SK-MEL-5 (cell line): ENCODE results near the gene CCDC88C. TPM values are rescaled to one million over a fixed set of nuclear protein-coding genes. Genes with fewer than 3 reads are reported as not detected.
A peak's percentile ranks its signal among the peaks of the same experiment; 100 is the strongest.

ENCODE experiments used
- DNase-seq: peaks from one replicate; pipeline ENCODE4 v3.0.0-alpha.2; 2016; ENCODE audit warnings: low read depth, low spot score
- in situ Hi-C: cut with HindIII; loops from 2 replicates; pipeline ENCODE4 v1.10.0; 2016; ENCODE audit warnings: low sequenced_read_pairs, high pct_unique_total_duplicates, low pct_unique_long_range_greater_than_20kb
- total RNA-seq: library from RNA; depleted of rRNA; stranded (reverse); fragments of >200 nt; shearing (Covaris generic); gene quantifications from 2 replicates; pipeline ENCODE4 v1.2.3, GENCODE V29; 2014

CCDC88C gene
- total RNA-seq, 1 experiment from 2014 or later, result 6.4 TPM

DNA sequence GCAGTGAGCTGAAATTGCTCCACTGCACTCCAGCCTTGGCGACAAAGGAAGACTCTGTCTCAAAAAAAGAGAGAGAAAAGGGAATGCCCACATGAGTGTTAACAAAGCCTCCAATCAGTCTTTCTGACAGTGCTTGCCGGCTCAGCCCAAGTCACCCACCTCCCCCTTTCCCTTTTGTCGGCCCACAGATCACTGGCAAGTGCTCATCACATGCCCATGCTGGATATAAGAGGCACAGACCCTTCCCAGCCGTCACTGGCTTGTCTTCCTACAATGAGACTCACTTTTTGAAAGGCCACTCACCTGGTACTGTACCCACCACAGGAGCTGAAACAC lies 70.8 kb downstream of the CCDC88C start:
- in situ Hi-C loops, result no loop called here
- DNase-seq, result peak; percentile 38

DNA sequence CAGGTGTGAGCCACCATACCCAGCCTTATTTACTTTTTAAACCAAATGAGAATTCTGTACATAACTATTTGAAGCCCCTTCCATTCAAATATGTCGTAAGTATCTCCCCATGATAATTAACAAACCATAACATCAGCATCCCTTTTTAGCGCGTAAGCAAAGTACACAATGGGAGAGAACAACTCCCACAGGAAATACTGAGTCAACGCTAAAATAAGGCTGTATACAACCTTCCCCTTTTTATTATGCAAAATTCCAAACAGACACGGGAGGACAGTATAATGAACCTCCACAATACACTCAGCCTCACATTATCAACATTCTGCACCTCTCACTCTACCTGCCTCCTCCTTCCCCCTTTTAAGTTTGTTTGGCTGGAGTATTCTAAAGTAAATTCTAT lies 73.5 kb downstream of the CCDC88C start:
- in situ Hi-C loops, result no loop called here

DNA sequence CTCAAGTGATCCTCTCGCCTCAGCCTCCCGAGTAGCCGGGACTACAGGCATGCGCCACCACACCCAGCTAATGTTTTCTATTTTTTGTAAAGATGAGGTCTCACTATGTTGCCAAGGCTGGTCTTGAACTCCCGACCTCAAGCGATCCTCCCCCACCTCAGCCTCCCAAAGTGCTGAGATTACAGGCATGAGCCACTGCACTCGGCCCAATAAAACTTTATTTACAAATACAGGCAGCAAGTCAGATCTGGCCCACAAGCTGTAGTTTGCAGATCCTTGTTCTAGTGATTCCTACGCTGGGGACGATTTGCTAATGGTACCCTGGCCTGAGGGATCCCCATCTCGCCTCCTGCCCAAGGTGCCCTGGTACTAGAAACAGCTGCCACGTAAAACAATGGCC lies 74.6 kb downstream of the CCDC88C start:
- DNase-seq, result no peak
- in situ Hi-C loops, result no loop called here

More for the DNA sequence above, 73.5 kb downstream of the CCDC88C start:
- no peak for DNase-seq

DNA sequence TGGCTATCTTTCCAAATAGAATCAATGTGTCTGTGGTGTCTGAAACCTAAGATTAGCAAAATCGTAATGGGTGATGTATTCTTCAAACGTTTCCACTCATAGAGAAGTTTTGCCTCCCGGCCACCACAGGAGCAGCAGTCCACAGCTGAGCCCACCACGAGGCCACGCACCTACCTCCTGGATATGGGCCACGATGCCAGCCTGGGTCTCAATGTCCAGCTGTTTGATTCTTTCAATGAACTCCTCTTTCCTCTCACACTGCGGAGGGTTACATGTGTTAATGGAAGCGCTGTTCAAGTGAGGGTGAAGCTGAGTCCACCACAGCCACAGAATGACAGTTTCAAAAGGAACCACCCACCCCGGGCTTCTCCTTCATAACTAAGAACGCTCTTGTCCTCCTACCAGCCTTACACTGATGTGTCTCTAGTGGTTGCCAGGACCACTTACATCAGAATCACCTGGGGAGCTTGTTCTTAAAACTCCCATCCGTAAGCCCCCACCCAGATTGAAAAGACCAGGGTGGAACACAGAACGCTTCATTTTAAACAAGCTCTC lies 75.3 kb downstream of the CCDC88C start:
- no peak for DNase-seq
- in situ Hi-C loops, result no loop called here

DNA sequence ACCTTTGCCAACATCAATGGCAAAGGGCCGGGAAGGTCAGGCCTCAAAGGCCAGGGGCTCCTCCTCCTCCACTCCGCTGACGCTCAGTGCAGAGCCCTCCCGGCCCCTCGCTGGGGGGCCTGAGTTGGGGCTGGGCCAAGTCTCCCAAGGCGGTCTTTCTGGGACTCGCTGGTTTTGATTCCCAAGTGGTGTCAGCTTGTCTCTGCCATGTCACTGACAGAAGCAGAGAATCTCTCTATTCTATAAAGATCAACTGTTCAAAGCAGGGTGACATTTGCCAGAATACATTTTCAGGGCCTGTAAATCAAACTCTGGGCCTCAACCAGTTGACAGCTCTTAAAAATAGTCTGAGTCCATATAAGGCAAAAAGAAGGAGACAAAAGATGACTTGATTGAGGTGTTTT lies 75.9 kb downstream of the CCDC88C start:
- in situ Hi-C loops, result no loop called here
- no peak for DNase-seq

DNA sequence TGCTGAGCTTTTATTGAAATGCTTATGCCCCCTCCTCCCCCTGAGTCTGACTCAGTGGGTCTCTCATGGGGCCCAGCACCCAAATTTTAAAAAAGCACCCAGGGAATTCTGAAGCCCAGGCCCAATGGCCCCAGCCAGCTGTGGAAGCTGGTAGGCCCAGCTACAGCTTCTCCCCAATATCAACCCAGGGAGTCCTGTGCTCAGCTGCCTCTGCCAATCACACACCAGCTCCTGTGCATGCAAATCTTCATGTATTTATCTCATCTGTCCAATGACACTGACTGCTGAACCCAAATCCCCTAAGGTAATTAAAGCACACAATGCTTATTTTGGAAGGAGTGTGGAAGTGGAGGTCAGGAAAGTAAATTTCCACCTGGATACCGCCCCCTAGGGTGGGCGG lies 76.3 kb downstream of the CCDC88C start:
- no peak for DNase-seq
- in situ Hi-C loops, result no loop called here

DNA sequence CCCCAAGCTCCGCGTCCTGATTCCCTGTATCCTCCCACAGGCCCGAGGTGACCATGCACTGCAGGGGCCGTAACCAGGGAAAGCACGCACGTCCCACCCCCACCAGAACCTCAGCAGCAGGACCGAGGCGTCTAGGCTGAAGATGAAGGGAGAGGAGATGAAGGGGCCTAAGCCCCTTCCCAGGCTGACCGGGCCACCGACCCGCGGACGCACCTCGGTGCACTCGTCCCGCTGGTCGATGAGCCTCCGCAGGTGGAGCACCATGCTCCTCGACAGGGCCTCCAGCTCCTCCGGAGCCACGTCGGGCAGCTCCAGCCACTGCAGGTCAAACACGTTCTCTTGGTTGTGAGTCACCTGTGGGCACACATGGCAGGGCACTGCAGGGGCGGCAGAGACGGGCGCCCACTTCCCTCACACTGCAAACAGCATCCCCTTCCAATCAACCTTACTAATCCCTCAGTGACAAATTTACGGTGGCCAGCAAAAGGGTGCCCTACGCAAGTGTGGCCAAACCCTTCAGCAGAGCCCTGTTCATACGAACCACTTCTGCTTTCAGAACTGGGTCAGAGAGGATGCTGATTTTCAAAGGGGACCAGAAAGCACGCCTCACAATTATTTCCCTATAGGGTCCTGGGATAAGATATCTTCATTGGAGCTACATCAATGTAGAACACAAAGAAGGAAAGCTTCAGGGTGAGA lies 77.8 kb downstream of the CCDC88C start:
- no peak for DNase-seq

DNA sequence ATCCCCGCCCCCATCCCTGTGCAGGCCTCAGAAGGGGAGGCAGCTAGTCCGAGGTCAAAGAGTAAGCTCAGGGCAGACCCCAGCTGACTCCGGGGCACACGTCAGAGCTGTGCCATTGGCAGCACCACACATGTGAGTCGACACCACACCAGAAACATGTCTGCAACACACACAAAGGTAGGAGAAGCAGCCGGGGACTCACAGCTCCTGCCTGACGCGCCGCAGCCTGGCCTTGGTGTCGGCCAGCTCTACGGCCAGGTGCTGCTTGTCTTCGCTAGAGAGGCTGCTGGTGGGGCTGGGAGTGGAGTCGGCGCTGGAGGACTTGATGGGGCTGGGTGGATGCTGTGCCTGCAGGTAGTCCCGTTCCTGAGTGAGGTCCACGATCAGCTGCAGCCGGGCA lies 78.5 kb downstream of the CCDC88C start:
- in situ Hi-C loops, result no loop called here
- no peak for DNase-seq

More for the DNA sequence above, 77.8 kb downstream of the CCDC88C start:
- in situ Hi-C loops, result no loop called here

DNA sequence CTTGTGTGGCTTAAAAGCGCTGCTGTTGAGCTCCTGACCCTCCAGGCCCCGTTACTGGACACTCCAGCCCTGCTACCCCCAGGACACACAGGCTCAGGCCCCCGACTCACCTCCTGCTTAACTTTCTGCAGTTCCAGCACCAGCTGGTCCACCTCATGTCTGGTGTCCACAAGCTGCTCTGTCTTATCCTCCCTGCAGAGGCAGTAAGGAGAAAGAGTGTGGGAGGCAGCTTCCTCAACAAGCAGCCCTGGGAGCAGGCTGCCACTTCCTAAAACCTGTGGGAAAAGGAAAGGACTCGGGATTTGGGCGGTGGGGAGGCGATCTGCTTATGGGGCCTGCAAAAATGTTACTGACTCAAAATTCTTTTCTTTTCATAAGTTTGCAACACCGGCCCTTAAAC lies 79.2 kb downstream of the CCDC88C start:
- in situ Hi-C loops, result no loop called here
- DNase-seq, result no peak

DNA sequence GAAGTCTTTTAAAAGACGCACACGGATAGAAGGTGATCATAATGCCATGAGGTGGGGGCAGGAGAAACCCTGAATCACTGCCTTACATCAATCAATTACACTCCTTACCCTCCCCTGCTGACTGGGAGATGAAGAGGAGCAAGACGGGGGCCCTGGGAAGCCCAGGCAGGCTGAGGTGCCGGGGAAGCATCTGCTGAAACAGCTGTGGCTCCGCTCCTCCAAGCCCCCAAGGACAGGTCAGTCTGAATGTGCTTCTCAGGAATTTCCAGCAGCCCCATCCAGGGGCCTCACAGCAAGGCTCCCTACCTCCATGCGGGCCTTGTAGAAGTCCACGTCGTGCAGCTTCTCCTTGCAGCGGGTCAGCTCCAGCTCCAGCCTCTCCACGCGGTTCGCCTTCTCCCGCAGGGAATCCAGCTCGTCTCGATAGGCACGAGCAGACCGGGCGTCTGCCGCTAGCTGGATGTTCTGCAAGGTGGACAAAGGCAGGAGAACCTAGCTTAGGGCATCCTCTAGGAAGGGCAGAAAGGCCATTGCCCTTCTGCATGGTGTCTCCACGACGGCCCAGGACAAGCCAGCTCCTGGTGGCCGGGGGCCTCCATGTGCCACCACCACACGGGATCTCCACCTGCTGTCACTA lies 79.8 kb downstream of the CCDC88C start:
- in situ Hi-C loops, result no loop called here
- DNase-seq, result no peak

DNA sequence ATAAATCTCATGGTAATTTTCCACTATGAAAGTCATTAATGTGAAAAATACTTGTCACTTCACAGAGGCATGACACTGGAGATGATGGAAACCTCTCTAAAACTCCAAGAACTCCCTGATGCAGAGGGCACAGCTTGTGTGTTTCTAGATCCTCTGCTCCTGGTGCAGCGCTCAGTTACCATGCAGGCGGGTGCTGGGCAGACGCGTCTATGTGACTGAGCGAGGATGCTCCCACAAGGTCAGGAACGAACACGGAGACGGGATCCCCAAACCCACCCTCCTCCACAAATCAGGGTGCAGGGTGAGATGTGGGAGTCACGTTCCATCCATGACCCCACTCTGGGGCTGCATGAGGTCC lies 81.5 kb downstream of the CCDC88C start:
- in situ Hi-C loops, result no loop called here

DNA sequence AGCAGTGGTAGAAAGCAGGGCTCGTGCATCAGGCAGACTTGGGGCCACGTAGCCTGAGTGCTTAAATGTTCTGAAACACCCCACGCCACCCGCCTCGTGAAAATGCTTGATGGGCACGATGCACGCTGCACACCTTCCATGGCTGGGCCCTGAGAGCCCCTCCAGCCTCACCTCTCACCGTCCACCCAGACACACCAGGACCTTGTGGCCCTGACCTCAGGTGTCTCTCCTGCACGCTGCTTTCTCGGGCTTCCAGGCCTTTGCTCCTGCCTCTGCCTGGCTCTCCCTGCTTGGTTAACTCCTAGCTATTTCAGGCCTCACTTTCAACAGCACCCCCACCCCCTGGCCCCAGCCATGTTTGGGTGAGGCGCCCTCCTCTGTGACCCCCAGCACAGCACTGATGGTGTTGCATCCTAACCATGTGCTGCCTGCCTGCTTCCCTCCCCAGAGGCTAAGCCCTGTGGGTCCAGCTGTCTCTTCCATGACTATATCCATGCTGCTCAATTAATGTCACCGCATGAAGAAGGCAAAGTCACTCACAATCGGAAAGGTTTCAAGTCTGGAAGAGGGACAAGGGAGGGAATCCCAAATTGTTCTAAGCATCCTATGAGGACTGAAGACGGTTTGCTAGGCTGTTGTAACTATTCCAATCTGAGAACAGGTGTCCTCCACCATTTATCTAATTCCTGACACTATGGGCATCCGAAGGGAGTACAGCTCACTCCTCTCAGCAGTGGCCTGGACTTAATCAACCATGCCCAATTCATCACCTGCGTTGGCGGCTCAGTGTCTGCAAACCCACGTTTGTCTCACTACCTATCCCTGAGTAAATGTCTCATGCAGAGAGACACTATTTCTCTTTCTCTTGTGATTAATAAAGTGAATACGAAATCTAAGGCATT lies 82.2 kb downstream of the CCDC88C start:
- in situ Hi-C loops, result no loop called here
- no peak for DNase-seq

More for the DNA sequence above, 81.5 kb downstream of the CCDC88C start:
- no peak for DNase-seq

DNA sequence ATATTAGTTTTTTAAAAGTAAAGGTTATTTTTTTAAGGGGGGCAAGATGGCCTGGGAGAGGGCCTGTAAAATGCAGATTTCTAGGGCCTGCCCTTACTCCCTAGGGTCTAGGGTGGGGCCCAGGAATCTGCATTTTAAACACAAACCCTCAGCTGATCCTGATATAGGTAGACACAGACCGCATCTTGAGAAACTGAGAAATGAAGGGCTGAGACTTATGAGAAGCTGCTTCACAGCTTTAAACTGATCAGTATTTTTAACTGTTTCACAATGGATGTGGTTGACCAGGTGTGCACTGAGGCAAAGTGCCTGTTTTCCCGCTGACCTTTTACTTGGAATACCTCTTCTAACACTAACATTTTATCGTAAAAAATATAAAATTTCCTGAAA lies 84.0 kb downstream of the CCDC88C start:
- no peak for DNase-seq
- in situ Hi-C loops, result no loop called here

DNA sequence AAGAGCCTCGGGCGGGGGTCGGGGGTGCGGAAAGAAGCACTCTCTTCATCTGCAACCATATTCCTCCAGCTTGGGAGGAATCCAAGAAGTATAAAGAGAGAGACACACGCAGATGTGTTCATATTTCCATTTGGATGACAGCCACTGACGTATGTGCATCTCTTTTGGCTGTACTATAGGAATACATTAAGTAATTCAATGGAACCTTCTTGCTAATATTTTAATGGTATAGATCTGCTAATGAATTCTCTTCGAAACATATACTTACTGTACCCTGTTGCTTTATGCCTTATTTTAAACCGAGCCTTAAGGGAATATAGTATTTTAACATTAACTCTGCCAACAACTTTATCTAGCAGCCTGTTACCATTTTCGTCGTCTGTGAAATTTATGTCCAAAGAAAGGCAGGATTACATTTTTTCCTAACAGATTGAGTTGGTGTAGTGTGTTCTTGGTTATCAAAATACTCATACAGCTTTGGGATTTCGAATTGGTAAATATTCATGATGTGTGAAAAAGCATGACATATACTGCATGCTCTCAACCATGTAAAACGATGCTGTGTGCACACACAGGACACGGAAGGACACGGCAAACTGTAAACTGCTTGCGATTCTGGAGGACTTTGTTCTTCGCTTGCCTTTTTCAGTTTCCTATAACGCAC lies 84.5 kb downstream of the CCDC88C start:
- in situ Hi-C loops, result no loop called here
- no peak for DNase-seq

DNA sequence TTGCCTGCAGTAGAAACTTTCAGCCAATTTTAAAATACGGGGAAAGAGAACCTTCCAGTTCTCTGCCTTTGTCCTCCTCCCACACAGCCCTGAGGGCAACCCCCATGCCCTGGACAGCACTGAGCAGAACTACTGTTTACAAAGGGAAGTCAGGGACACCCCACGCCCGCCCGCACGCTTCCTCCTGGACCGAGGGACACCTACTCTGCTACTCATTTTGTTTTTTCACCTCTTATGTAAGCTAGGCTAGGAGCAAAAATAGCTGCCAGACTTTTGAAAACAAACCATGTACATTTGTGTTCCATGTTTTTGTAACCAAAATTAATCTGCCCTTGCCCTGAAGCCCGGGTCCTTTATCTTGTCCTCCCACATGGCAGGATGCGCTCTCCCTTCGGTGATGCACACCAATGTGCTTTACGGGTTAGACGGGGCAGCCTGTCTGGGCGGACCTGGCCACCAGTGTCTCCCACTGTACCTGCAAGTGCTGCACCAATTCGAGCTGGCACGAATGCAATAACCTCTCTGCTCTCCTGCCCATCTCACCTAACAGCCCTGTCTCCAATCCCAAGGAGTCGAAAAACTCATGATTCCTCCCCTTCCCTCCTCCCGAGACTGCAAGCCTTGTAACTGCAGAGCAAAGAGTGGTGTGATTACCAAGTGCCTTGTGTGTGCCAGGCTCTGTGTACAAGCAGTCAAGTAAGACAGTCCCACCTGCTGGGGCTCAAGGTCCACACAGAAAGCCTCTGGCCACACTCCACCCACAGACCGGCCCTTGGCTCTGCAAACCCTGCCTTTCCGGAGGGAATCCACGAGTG lies 85.2 kb downstream of the CCDC88C start:
- in situ Hi-C loops, result no loop called here

DNA sequence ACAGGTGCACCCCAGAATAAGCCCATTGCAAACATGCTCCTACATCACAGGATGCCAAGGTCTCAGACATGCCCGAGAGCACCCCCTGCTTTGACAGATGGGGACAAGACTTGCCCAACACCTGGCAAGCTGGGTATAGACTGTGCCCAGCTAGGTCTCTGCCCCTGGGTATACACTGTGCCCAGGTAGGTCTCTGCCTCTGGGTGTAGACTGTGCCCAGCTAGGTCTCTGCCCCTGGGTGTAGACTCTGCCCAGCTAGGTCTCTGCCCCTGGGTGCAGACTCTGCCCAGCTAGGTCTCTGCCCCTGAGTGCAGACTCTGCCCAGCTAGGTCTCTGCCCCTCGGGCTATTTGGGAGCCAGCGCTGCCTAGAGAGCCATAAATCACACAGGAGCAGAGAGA lies 85.9 kb downstream of the CCDC88C start:
- in situ Hi-C loops, result no loop called here
- no peak for DNase-seq

More for the DNA sequence above, 85.2 kb downstream of the CCDC88C start:
- DNase-seq, result no peak

DNA sequence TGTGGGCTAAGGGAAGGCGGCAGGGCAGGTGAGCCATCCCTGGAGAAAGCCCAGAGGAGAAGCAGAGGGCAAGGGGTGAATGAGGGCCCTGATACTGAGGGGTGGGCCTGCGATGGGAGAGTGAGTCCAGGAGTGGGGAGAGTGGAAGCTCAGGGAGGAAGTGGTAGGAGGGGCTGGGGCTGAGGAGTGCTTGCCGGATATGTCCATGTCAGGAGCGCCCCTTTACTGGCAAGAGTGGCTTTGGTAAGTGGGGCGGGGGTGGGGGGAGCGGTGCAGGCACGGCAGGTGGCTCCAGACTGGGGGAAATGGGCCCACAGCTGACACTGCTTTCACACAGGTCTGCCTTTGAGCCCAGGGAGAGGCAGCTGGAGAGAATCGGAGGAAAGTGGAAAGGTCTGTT lies 86.8 kb downstream of the CCDC88C start:
- in situ Hi-C loops, result no loop called here
- DNase-seq, result no peak
